Measurements from ENCODE around the gene RGS12. TPM values are rescaled to one million over a fixed set of nuclear protein-coding genes. Genes with fewer than 3 reads are reported as not detected.

The RGS12 gene
- total and polyA plus RNA-seq, 2 of the 13 experiments (the other 11 are each of a cell fraction or from before 2014, with no cell fraction given) = 21.0 to 27.7 TPM

GRCh38 chr4:3285558-3286334 is 7.1 kb upstream of the RGS12 start (continued):
- no peak for TF ChIP-seq ZFYVE20 (CRISPR knock-in tag; IDR thresholded peaks at IDR 0.05; ENCODE audit: borderline replicate concordance, low read depth)
- TF ChIP-seq TOPORS (CRISPR knock-in tag; IDR thresholded peaks at IDR 0.05) = peak; percentile 74; the same call in 1 of the 2 replicates
- TF ChIP-seq SP5 (CRISPR knock-in tag; IDR thresholded peaks at IDR 0.05; ENCODE audit: borderline replicate concordance, low read depth) = peak; percentile 90
- TF ChIP-seq ZNF431 (CRISPR knock-in tag; IDR thresholded peaks at IDR 0.05; ENCODE audit: borderline replicate concordance, low read depth) = no peak; the same call in 1 of the 2 replicates
- 0 out of 2 replicates have a peak, but pooled peaks have one; percentile 73 for TF ChIP-seq ZNF34 (CRISPR knock-in tag; IDR thresholded peaks at IDR 0.05; ENCODE audit: borderline replicate concordance)
- TF ChIP-seq GLI4 (CRISPR knock-in tag; IDR thresholded peaks at IDR 0.05; ENCODE audit: borderline replicate concordance) = no peak
- TF ChIP-seq ZNF143 (CRISPR knock-in tag; IDR thresholded peaks at IDR 0.05) = no peak
- TF ChIP-seq ZNF543 (CRISPR knock-in tag; IDR thresholded peaks at IDR 0.05) = peak; percentile 80; the same call in 1 of the 2 replicates
- TF ChIP-seq ZNF180 (CRISPR knock-in tag; IDR thresholded peaks at IDR 0.05; ENCODE audit: borderline replicate concordance, low read depth) = no peak
- peak; percentile 93 for TF ChIP-seq ZBTB38 (CRISPR knock-in tag; IDR thresholded peaks at IDR 0.05)
- TF ChIP-seq ZSCAN21 (CRISPR knock-in tag; IDR thresholded peaks at IDR 0.05; ENCODE audit: borderline replicate concordance) = 0 out of 2 replicates have a peak, but pooled peaks have one; percentile 80
- no peak for TF ChIP-seq FOXM1 (CRISPR knock-in tag; IDR thresholded peaks at IDR 0.05)
- TF ChIP-seq SUZ12 (IDR thresholded peaks at IDR 0.05; ENCODE audit: low read depth, low read length) = no peak
- TF ChIP-seq TFDP1 (CRISPR knock-in tag; IDR thresholded peaks at IDR 0.05; ENCODE audit: borderline replicate concordance) = peak; percentile 91
- TF ChIP-seq HNRNPH1 (optimal IDR thresholded peaks at IDR 0.05; ENCODE audit: low read depth, low read length) = no peak
- TF ChIP-seq KLF13 (CRISPR knock-in tag; IDR thresholded peaks at IDR 0.05) = no peak
- 0 out of 2 replicates have a peak, but pooled peaks have one; percentile 28 for TF ChIP-seq ZNF329 (CRISPR knock-in tag; IDR thresholded peaks at IDR 0.05; ENCODE audit: low read depth)
- TF ChIP-seq GMEB1 (CRISPR knock-in tag; IDR thresholded peaks at IDR 0.05; ENCODE audit: borderline replicate concordance) = no peak
- TF ChIP-seq ZNF512B (CRISPR knock-in tag; IDR thresholded peaks at IDR 0.05; ENCODE audit: borderline replicate concordance) = no peak
- peak; percentile 84; the same call in 1 of the 3 replicates for TF ChIP-seq MXI1 (IDR thresholded peaks at IDR 0.05; ENCODE audit: borderline replicate concordance, low read depth, low read length)
- no peak for TF ChIP-seq MEF2D (CRISPR knock-in tag; IDR thresholded peaks at IDR 0.05)
- TF ChIP-seq EZH2 (conservative IDR thresholded peaks at IDR 0.05; ENCODE audit: low read depth, low read length) = no peak
- no peak for TF ChIP-seq ATF1 (CRISPR knock-in tag; IDR thresholded peaks at IDR 0.05)
- TF ChIP-seq ZNF615 (CRISPR knock-in tag; IDR thresholded peaks at IDR 0.05; ENCODE audit: borderline replicate concordance) = no peak

Data from HepG2 (cell line).